Skin epidermis (tissue), 12 donors: ENCODE results near the gene PSTPIP1.

Source experiments
- H3K27ac ChIP-seq, 21 experiments: fragments of 200-600 bp; sonication (generic) in 11 of 21; one replicate each; pipeline ENCODE4 v1.5.0; 2020; ENCODE audit warnings: mild to moderate bottlenecking in 3 of 21, inconsistent platforms in 2 of 21, moderate library complexity in 2 of 21
- H3K4me3 ChIP-seq, 7 experiments: fragments of 200-600 bp; sonication (generic) in 2 of 7; one replicate each; pipeline ENCODE4 v1.5.0; 2020; ENCODE audit warnings: inconsistent platforms in 2 of 7, mild to moderate bottlenecking in 2 of 7, moderate library complexity in 1 of 7

The PSTPIP1 gene

GRCh38 chr15:77015646-77016320 is 20.9 kb downstream of the PSTPIP1 start:
- peak overlapping the region in 8 of 21 experiments; percentile 13 to 94 (median 66) for H3K27ac ChIP-seq
- no peak overlapping the region for H3K4me3 ChIP-seq

DNA sequence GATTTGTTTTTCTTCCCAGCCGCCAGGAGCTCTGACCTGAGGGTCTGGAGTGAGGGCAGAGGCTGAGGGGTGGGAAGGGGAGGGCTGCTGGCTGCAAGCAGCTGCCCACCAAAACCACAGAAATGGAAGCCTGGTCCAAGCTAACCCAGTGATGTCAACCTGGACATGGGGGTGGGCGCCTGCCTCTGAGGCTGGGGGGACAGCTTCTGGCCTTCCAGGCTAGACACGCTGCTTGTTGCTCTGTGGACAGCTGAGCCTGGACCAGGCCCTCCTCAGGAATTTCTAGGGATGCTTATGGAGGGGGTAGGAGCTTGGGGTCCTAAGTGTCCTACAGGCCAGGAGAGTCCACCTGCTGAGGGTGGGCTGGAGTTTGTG is 21.4 kb downstream of the PSTPIP1 start:
- Histone ChIP-seq H3K4me3 (no peak overlapping the region), H3K27ac (peak overlapping the region in 3 of 21 experiments; percentile 29 to 68 (median 58))

GRCh38 chr15:77017091-77017660 is 22.2 kb downstream of the PSTPIP1 start:
- H3K4me3 ChIP-seq: no peak overlapping the region
- H3K27ac ChIP-seq: peak overlapping the region in 3 of 21 experiments; percentile 19 to 58 (median 25)

DNA sequence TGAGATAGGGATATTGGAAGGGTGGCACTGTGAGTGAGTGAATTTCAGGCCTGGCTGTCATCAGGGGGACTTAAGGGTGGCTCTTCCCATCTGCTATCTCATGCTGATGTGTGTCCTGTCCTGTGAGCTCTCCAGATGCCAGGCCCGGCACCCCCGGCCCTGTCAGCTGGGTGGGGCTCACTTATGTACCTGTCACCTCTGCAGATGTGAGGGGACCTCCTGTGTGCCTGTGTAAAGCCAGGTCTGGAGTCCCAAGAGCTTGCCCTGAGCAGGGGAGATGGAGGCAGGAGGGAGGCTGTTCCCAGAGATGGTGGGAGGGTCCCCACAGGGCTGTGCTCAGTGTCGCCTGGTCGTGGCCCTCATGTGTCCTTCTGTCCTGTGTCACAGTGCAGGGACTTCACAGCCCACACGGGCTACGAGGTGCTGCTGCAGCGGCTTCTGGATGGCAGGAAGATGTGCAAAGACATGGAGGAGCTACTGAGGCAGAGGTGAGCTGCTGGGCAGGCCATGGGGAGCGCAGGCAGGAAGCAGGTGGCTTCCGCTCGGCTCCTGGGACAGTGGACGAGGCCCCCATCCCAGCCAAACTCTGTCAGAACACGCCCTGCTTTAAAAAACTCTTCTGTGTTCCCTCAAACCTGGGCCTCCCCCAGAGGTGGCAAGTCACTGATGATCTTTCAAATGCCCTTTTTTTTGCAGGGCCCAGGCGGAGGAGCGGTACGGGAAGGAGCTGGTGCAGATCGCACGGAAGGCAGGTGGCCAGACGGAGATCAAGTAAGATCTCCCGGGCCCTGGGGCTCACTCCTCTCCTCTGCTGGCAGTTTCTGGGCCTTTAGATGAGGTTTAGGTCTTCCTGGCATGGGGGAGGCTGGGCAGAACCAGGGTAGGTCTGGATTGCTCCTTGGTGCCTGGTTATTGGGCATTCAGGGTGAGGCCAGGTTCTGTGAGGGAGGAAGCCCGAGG is 23.1 kb downstream of the PSTPIP1 start:
- no peak overlapping the region for H3K4me3 ChIP-seq
- peak overlapping the region in 3 of 21 experiments; percentile 19 to 63 (median 57) for H3K27ac ChIP-seq

DNA sequence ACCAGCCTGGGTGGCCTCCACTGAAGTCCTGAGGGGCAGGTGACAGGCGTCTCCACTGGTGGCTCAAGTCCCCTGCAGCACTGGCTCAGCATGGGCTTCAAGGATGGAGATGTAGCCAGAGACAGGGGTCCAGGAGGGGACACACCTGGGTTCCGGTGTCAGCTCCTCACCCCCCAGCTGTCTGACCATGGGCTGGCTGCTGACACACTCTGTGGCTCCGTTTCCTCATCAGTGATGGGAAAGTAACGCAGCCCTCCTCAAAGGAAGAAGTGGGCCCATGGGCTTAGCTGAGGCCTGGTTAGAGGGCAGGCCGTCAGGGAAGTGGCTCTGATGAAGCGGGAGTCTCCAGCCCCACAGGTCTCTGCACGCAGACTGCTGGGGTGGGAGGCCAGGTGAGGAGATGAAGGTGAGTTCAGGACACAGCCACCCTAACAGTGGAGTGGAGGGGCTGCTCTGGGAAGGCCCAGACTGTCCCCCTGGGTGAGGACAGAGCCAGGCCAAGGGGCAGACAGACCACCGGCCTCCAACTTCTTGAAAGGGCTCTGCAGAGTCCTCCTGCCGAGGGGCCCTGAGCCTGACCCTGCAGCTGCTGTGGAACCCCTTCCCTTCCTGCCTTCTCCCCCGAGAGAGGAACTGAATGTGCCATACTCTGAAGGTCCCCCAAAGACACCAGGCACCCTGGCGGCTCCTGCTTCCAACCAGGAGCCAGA is 24.0 kb downstream of the PSTPIP1 start:
- Histone ChIP-seq H3K4me3 (no peak overlapping the region), H3K27ac (peak overlapping the region in 6 of 21 experiments; percentile 5 to 69 (median 52))

DNA sequence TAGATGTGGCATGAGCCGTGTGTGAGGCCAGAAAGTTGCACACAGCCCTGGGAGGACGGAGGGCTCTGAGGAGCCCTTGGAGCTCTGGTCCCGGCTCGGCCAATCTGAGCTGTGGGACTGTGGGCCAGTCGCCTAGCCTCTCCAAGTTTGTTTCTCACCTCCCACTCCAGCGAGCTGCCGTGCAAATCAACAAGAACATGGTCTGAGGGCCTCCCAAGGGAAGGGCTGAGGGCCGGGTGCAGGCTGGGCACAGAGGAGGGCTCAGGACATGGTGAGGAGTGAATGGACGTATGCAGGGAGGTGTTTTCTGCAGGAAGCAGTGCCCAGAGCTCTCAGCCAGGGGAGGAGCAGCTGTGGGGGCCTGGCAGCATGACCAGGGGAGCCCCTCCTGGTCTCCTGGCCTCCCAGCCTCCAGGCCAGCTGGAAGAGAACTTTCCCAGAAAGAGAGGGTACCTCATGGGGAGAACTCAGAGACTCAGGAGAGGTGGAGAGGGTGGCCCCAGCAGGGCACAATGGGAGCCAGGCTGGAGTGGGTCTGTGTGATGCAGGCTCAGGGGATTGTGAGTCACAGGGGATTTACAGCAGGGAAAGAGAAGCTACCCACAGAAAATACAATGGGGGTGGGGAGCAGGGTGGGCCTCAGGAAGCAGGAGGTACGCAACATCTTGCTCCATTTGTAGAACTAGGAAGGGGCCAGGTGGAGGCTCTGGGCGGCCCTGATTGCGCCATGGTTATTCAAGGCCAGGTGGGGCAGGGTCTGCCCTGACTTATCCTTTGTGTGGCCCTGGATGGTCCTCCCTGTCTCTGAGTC is 24.8 kb downstream of the PSTPIP1 start:
- H3K4me3 ChIP-seq: no peak overlapping the region
- H3K27ac ChIP-seq: peak overlapping the region in 9 of 21 experiments; percentile 3 to 69 (median 29)

- Histone ChIP-seq H3K4me3 (no peak overlapping the region), H3K27ac (peak overlapping the region in 4 of 21 experiments; percentile 8 to 63 (median 36))
Observed at GRCh38 chr15:77020348-77021087, 25.6 kb downstream of the PSTPIP1 start.

DNA sequence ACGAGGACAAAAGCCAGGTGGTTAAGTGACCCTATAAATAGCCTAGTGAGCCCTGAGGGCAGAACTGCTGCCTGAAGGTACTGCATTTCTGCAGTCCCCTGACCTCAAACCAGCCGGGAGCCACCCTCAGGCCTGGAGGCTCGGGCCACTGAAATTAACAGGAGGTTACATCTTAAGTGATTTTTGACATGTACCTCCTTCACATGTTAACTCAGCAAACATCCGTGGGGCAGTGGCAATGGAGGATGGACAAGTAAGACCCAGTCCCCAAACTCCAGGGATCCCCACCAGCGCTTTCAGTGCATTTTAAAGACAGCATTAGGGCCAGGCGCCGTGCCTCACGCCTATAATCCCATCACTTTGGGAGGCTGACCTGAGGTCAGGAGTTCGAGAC is 26.2 kb downstream of the PSTPIP1 start:
- Histone ChIP-seq H3K27ac (peak overlapping the region in 4 of 21 experiments; percentile 8 to 63 (median 56)), H3K4me3 (no peak overlapping the region)

DNA sequence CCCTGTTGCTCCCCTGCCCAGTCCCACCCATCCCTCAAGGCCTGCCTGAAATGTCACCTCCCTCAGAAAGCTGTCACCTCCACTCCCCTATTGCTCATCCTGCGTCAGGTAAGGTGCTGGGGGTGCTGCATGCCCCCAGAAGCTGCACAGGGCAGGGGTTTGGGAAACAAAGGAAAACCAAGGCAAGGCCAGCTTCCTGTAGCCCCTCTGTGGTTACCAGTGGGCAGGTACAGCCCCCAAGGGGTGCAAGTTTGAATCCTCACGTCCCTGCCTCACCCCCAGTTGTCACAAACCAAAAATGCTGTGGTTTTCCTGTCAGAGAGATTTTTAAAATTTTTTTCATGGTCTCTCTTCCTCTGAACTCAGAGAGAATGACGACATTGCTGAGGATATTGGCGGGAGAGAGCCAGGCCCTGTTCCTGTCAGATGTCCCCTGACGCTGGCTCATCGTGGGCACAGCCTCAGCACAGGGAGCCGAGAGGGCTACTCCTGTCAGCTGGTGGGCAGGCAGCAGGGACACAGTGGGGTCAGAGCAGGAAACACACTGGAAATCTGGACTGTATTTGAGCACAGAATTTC is 27.0 kb downstream of the PSTPIP1 start:
- H3K27ac ChIP-seq: peak overlapping the region in 13 of 21 experiments; percentile 3 to 78 (median 42)
- H3K4me3 ChIP-seq: no peak overlapping the region

DNA sequence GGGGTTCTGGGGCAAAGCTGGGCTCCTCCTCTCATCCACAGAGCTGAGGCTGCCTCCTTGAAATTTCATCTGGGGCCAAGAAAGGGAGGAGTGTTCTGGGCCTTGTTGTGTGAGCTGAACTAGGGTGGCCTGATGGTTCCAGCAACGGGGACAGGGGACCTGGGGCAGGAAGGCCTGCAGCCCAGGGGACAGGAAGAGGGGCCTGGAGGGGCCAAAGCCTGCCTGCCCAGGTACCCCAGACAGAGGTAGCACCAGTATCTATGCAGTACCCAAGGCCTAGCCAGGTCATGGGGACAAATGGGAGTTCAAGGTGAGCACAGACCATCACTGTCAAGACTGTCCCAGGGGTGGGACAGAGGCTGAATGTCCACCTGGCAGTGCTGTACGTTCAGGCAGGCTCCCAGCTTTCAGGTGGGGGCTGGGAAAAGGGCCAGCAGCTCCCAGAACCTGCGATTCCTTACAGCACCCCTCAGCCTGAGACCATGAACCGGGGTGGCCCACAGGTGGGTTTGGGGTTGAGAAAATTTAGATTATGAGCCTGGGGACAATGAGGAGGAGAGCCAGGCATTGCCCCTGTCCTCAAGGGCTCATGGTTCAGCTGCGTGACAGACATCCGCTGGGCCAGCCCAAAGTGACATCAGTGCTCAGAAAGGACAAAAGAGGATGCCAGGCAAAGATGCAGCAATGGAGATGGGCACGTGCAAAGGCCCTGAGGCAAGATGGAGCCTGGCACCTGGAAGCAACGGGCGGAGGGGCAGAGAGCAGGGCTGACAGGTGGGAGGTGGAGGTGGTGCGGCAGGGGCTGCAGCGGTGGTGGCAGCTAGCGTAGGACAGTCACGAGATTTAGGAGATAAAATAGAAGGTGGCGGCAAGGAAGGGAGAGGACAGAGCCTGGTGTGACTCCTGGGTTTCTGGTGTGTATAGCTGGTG is 28.0 kb downstream of the PSTPIP1 start:
- Histone ChIP-seq H3K27ac (peak overlapping the region in 13 of 21 experiments; percentile 4 to 78 (median 52)), H3K4me3 (no peak overlapping the region)

DNA sequence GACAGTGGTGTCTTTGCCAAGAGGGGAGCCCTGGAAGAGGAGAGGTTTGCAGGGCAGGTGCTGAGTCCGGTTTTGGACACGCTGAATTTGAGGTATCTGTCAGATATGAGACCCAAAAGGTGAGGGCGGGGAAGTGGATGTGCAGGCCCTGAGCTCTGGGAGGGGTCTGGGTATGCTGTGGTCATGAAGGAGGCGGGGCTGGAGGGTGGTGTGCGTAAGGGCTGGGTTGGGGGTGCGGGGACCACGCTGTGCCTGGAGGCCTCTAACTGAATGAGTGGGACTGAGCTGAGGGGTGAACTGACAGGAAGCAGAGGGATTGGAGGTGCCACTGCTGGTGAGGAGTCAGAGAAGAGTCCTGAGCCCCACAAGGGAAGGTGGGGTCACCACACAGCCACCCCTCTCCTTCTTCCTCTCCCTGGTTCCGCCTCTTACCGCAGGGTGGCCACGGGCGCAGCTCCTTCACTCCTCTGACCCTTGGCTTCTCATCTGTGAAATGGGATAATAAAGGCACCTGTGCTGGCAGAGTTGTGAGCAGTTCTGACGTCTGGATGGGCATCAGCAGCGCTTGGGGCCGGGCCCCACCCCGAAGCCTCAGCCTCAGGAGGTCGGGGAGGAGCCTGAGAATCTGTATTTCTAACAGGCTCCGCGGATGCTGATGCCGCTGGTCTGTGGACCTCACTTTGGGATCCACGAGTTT is 28.8 kb downstream of the PSTPIP1 start:
- peak overlapping the region in 1 of 21 experiments; percentile 57 for H3K27ac ChIP-seq
- H3K4me3 ChIP-seq: no peak overlapping the region

DNA sequence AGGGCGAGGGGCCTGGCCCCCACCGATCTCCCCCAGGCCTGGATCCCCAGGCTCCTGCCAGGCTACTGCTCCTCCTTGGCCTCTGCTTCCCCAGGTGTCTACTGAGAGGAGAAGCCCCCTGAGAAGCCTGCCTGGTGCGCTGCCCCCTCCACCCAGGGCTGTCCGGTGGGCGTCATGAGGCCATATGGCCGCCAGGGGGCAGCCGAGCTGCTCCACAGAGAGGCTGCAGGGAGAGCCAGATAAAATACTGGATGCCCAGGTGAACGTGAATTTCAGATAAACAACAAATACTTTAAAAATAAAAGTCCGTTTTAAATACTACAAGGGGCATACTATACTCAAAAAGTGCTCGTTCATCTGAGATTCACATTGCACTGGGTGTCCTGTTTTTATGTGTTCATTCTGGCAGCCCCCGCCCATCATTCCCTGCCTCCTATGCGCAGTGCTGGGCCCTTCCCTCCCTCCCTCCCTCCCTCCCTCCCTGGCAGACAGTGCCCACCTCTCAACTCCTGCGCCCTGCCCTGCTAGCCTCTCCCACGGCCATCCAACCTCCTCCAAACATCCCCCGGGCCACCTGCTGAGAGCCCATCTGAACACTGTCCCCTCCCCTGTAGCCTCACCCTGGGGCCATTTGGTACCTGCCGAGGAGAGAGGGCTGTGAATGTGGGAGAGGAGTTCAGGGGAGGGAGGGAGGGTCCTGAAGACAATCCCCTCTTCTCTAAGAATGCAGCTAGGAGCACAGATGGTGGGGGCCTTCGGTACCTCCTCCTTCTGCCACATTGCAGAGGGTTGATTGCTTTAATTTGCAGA is 29.6 kb downstream of the PSTPIP1 start:
- Histone ChIP-seq H3K4me3 (no peak overlapping the region), H3K27ac (peak overlapping the region in 1 of 21 experiments; percentile 57)

DNA sequence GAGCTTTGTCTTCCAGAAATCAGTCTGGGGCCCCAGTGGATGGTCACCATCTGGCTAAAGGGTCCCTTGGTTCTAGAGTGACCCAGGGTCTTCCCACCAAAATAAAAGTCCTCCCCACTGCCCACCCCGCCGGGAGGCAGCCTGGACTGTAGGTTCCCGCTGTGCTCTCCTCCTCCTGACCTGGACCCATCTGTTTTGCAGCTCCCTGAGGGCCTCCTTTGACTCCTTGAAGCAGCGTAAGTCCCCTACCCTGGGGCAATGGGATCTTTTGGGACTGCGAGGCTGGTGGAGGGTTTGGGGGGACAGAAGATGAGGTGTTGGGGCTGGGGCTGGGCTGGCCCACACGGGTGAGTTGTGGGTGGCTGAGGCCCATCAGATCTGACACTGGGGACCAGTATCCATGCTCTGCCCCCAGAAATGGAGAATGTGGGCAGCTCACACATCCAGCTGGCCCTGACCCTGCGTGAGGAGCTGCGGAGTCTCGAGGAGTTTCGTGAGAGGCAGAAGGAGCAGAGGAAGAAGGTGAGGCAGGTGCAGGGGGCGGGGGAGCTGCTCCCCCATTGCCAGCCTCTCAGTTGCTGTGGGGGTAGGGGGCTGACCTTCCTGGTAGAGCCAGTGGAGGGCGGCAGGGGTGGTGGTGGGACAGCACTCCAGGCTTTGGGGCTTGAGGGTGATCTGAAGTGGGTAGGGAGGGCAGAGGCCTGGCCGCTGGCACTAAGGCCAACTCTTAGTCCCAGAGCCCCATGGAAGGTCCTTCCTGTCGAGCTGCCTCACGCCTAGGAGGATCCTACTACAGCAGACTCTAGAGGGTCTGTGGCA is 30.4 kb downstream of the PSTPIP1 start:
- H3K4me3 ChIP-seq: no peak overlapping the region
- no peak overlapping the region for H3K27ac ChIP-seq

- H3K4me3 ChIP-seq: no peak overlapping the region
Observed at GRCh38 chr15:77025941-77026411, 31.1 kb downstream of the PSTPIP1 start.

More at GRCh38 chr15:77025941-77026411, 31.1 kb downstream of the PSTPIP1 start:
- H3K27ac ChIP-seq: no peak overlapping the region
